ENCODE data around the gene HIPK4. TPM values are rescaled to one million over a fixed set of nuclear protein-coding genes. Genes with fewer than 3 reads are reported as not detected.

The HIPK4 gene
- total RNA-seq, 1 donor from 2014 or later = 0.30 TPM

- Mint-ChIP-seq H3K27ac (ENCODE audit: unreplicated experiment) (no peak overlapping the region), H3K4me1 (no peaks in the 10 kb centered on the region)
These were observed 2.1 kb upstream of the HIPK4 start for GRCh38 chr19:40392123-40392522.

GRCh38 chr19:40389404-40390083 is 437 bp downstream of the HIPK4 start:
- DNase-seq (ENCODE audit: low read depth, low spot score) = no peak
- Mint-ChIP-seq H3K27me3 (ENCODE audit: low read depth) (no peaks in the 10 kb centered on the region), H3K27ac (ENCODE audit: unreplicated experiment) (no peak overlapping the region), H3K4me3 (no peak overlapping the region), H3K36me3 (ENCODE audit: low read depth) (no peaks in the 10 kb centered on the region), H3K9me3 (no peaks in the 10 kb centered on the region), H3K4me1 (no peaks in the 10 kb centered on the region)
- no peak for TF ChIP-seq CTCF (conservative IDR thresholded peaks at IDR 0.05)

More at GRCh38 chr19:40392123-40392522, 2.1 kb upstream of the HIPK4 start:
- H3K36me3 Mint-ChIP-seq (ENCODE audit: low read depth) = no peaks in the 10 kb centered on the region
- no peak for TF ChIP-seq CTCF (conservative IDR thresholded peaks at IDR 0.05)
- DNase-seq (ENCODE audit: low read depth, low spot score) = no peak
- H3K4me3 Mint-ChIP-seq = no peak overlapping the region
- H3K9me3 Mint-ChIP-seq = no peaks in the 10 kb centered on the region
- no peaks in the 10 kb centered on the region for H3K27me3 Mint-ChIP-seq (ENCODE audit: low read depth)

- Mint-ChIP-seq H3K27ac (ENCODE audit: unreplicated experiment) (no peak overlapping the region), H3K4me3 (no peak overlapping the region), H3K4me1 (no peaks in the 10 kb centered on the region), H3K36me3 (ENCODE audit: low read depth) (no peaks in the 10 kb centered on the region), H3K27me3 (ENCODE audit: low read depth) (no peaks in the 10 kb centered on the region), H3K9me3 (no peaks in the 10 kb centered on the region)
- DNase-seq (ENCODE audit: low read depth, low spot score) = no peak
- TF ChIP-seq CTCF (conservative IDR thresholded peaks at IDR 0.05) = no peak
These were observed 1.5 kb downstream of the HIPK4 start for GRCh38 chr19:40388481-40388880.

GRCh38 chr19:40387155-40387554 is 2.8 kb downstream of the HIPK4 start:
- Mint-ChIP-seq H3K27ac (ENCODE audit: unreplicated experiment) (no peak overlapping the region), H3K4me3 (no peak overlapping the region), H3K27me3 (ENCODE audit: low read depth) (no peaks in the 10 kb centered on the region), H3K4me1 (no peaks in the 10 kb centered on the region), H3K9me3 (no peaks in the 10 kb centered on the region), H3K36me3 (ENCODE audit: low read depth) (no peaks in the 10 kb centered on the region)
- TF ChIP-seq CTCF (conservative IDR thresholded peaks at IDR 0.05) = no peak
- DNase-seq (ENCODE audit: low read depth, low spot score) = no peak

- H3K27me3 Mint-ChIP-seq (ENCODE audit: low read depth) = no peaks in the 10 kb centered on the region
- no peak overlapping the region for H3K27ac Mint-ChIP-seq (ENCODE audit: unreplicated experiment)
- no peaks in the 10 kb centered on the region for H3K36me3 Mint-ChIP-seq (ENCODE audit: low read depth)
- no peak for DNase-seq (ENCODE audit: low read depth, low spot score)
- no peak for TF ChIP-seq CTCF (conservative IDR thresholded peaks at IDR 0.05)
- H3K4me3 Mint-ChIP-seq = no peak overlapping the region
- no peaks in the 10 kb centered on the region for H3K4me1 Mint-ChIP-seq
- H3K9me3 Mint-ChIP-seq = no peaks in the 10 kb centered on the region
These were observed 6.2 kb downstream of the HIPK4 start for GRCh38 chr19:40383668-40384248.

Measured in neural crest cell (in vitro differentiated cells).